Activated CD4-positive, alpha-beta T cell treated with anti-CD3 and anti-CD28 coated beads, Interleukin-10, Interleukin-2, amounts not matched to agents 100 ng/mL and 50 ng/mL, durations not matched to agents 16 hours and 8 hours (primary cell): ENCODE data around the gene GC.
"Not testable (repeated sequence)": the region's sequence is repeated elsewhere in the genome, so short reads cannot be mapped to it uniquely, and the experiment has no call there.

Source experiments
- DNase-seq: peaks from one replicate; pipeline ENCODE4 v3.0.0-alpha.2; 2020

The GC gene

DNA sequence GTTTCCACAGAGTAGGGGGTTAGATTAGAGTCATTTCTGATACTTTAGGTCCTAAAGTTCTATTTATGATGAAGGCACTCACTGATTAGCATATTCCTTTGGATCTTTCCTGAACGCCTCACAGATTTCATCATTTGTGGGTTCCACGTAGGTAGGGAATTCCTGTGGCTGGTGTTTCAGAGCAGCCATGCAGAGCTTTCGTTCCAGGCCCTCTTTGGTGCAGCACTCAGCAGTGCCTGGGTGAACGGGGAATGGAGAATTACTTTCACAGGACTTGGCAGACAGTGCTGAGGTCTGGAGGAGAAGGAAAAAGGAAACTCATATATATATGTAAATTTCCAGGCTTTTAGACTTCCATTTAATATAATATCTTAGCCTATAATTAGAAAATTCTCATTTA, 18.5 kb downstream of the GC start:
- DNase-seq: no peak

DNA sequence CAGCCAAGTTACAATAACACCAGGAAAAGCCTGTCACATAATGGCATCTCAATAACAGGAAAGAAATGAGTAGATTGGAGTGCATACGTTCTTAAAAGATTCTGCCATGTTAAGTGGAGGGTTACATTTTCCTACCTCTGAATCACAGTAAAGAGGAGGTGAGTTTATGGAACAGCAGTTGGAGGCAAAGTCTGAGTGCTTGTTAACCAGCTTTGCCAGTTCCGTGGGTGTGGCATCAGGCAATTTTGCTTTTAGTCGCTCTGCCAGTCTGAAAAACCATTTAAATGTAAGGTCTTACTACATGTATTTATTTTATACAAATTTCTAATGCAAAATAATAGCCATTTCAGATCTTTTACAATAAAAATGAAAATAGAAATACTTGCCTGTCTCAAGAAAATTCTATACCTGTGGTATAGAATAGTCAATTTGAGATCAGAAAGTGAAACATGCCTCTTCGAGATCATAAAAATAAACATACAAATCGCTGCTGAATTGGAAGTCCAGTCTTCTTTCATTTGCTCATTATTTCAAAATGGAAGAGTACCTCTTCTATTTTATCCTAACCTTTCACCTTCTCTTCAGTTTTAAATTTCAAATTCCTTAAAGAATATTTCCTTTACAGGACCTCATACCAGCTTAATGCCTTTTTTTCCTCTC, 31.4 kb downstream of the GC start:
- DNase-seq: no peak

DNA sequence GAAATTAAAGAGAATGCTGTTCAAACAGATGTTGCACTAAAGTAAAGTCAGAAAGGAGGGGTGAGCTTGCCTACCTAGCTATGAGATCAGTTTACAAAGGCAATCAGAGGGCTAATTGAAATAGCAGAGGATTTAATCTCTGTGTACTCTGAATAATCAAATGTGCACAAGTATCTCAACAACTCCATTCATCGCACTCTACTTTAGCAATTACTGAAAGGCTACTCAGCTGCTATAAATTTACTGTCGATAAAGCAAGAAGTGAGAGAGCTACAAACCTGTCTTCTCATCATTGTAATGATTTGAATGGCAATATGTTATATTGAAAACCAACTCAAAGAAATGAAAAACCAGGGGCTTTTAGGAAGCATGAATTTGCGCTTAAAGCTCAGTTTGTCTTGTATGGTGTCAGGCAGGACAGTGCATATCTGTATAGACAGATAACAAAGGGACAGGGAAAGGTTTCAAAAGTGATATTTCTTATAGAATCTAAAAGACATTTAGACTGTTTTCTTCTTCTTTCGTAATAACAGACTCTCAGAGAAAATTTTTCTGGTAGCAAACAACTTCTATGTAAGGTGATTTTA, 34.8 kb downstream of the GC start:
- no peak for DNase-seq

DNA sequence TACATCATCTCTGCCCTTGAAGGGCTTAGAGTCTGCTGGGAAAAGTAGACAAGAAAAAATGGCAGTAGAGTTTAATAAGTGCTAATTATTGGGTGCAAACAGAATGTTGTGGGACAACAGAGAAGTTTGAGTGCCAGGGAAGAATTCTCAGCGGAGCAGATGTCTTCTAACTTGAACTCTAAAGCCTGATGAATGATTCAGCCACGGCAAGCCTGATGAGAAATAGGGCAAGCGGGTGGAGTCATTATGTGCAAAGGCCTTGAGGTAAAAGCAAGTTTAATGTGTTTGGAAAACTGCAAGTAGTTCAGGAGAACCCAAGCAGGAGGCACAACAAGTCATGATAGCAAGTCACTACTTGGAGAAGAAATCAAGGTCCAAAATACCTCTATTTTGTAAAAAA, 37.5 kb downstream of the GC start:
- DNase-seq: no peak

DNA sequence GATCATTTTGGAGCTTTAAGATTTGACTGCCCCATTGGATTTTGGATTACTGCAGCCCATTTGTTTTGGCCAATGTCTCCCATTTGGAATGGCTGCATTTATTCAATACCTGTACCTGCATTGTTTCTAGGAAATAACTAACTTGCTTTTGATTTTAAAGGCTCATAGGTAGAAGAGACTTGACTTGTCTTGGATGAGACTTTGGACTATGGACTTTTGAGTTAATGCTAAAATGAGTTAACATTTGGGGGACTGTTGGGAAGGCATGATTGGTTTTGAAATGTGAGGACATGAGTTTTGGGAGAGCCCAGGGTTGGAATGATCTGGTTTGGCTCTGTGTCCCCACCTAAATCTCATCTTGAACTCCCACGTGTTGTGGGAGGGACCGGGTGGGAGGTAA, 45.1 kb downstream of the GC start:
- not testable (repeated sequence) for DNase-seq

DNA sequence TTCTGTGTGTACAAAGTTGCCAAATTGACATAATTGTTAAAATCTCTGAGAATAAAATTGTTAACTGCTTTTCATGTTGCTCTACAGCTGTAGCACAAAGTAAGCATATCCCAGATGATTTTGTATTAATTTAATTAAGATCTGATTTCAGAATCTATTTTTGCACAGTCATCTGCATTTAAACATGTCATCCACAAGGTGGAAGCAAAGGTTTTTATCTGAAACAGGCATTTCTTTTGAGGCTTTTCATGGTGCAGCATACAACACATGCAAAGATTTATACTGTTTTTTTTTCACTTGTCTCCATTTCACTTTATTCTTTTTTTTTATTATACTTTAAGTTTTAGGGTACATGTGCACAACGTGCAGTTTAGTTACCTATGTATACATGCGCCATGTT, 51.2 kb downstream of the GC start:
- peak; percentile 3 for DNase-seq

DNA sequence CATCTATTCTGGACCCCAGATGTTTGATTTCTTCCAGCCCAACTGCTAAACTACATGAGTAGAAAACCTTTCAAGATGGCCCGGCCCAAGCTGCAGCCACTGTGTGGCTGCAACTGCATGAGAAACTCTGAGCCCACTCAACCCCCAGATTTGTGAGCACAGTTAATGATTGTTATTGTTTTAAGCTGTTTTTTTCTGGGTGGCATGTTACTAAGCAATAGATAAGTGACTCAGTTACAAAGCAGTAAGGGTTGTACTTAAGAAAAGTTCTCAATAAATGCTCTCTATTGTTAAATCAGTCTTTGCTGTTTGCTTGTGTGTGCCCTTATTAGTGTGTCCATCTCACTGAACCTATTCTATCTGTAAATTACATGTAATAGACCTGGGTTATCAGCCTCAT, 51.8 kb downstream of the GC start:
- DNase-seq: no peak

DNA sequence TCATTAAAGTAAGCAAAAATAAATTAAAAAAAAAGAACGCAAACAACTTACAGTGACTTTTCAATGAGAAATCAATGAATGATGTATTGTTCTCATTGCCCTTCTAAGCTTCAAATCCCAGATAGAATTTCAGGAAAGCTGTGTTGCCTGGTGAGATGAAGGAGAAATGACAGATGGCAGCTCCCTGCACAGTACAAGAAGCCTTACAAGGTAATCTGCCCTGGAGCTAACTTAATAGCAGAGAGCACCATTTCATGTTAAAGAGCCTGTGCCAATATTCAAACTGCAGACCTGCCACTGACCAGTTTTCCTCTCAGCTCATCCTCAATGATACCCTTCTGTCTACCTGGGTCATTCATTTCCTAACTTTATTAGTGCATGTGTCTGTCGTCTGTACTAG, 54.0 kb downstream of the GC start:
- no peak for DNase-seq

DNA sequence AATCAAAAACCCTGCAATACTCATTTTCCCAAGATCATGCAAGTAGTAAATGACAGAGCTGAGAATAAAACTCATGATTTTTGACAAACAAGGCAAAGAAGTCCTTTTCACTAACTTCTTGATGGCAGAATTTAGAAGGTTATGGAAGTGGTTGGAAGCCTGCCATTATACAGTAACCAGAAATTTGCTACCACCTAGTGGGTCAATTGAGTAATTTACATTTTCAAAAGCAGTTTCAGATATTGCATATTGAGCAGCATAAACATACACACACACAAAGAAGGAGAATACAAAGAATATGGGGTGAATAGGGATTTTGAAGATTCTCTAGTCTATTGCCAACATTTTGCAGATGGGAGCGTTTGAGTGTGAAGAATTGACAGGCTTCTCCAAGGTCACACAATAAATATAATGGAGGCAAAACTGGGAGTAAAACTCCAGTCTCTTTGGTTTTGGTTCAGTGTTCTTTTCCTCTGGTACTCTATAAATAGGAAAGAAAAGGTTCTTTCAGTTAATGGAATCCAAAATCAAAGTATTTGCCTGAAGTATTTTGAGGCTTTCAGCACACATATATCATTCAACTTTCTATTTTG, 70.2 kb downstream of the GC start:
- DNase-seq: peak; percentile 13

DNA sequence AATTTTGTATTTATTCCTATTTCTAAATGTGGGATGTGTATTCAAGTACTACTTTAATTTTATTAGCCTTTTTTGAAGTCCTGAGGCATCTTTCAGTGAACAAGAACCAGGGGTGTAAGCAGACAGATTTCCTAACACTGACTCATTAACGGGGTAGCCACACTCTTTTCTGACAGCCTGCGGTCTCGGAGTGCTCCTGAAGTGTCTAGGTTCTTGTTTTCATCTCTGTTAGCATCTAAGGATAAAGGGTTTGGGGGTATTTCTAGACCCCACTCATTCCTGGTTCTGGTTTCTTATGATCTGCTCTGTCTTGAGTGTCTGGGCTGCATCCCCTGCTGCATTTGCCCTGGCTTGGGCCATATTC, 71.9 kb downstream of the GC start:
- DNase-seq: no peak

DNA sequence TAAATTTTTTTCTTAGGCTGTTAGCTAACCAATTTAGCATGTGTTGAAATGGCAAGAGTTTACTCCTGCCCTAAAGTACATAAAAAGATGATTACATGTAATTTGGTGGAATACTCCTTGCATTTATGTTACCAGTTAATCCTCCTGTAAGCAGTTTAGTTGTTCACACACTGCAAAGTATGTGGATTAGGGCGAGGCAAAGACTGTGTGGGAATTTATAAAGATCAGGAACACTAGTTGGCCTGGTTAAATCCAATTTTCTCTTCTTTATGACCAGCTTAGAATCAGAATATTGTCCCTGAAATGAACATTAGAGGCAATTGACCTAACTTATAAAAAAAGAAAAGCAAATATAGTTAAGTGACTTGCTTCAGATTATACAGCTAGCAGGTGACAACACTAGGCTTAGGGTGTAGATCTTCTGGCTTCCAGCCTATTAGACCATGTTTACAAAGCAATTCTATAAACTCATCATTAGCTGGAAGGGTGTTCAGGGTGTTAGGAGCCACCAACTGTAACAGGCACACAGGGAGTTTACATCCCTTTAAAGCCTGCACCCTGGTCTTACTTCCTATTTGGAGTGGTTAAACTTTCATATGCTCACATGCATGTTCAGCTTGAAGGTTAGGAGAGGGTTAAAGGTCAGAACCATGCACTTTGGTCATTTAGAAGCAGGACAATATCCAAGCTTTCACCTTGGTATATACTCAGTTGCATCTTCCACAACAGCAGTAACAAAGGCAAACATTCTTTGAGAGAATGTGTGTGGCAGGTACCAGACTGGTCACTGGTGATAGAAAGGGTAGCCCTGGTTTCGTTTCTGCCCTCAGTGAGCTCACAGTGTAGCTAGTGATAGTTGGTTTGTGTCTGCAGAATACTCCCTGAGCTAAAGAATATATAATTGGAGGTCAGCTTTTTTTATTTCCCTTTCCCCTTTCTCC, 72.6 kb downstream of the GC start:
- DNase-seq: no peak

DNA sequence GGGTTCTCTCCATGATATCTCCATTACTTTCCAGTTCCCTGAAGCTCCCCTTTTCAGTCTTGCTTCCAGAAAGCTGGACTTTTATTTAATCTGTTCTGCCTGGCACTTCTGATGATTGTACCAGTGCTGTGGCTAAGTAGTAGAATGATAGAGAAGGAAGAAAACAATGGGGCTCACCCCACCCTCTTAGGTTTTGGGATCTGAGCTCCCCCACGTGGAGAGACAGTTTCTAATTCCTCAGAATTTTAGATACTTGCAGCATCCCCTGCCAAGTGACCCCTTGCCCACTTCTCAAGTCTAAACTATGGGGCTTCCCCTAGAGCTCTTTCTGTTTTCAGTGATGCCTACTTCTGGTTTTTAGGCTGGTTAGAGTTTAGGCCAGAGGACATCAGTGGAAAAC, 73.9 kb downstream of the GC start:
- DNase-seq: no peak

DNA sequence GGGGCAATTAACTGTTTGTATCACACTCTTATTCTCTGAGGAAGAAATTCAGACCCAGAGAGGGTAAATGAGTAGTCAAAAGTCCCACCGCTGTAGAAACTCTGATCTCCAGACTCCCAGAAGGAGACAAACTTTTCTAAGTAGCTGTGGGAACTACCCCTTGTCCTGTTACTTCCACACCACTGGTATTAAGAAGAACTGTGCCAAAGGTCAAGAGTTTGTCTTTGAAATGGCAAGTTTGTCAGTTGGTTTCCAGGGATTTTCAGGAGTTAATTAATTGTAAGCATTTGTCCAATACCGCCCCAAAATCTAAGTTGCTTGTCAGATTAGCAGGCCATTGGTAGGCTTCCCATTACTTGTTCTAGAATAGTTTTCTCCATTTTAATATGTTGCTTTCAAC, 85.7 kb downstream of the GC start:
- no peak for DNase-seq

DNA sequence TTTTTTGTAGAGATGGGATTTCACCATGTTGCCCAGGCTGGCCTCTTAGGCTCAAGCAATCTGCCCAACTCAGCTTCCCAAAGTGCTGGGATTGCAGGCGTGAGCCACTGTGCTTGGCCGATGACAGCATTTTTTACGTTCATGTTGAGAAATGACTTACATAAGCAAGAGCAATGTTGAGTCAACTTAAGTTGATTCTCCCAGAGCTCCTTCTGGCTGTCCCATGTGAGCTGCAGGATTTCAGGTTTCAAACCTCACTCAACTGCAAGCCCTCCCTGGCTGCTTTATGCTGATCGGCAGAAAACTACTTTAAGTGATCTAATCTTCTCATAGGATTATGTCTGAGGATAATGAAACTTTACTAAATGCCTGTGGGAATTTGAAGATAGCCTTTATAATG, 86.8 kb downstream of the GC start:
- no peak for DNase-seq

DNA sequence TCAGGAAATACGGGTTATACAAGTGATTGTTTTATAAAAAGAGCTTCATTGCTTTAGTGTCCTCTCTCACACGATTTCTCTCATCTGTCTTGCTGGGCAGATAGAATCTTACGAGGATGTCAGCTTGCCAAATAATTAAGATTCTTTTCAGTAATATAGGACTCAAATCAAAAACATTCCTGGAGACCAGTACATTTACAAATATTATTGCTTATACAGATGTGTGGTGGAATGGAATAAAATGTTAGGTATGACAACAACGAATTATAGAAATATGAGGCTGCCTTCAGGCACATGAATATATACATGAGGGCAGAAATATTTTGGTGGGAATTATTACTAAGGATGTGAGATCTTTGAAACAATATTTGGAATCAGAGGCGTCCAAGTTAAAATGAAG, 88.9 kb downstream of the GC start:
- no peak for DNase-seq

DNA sequence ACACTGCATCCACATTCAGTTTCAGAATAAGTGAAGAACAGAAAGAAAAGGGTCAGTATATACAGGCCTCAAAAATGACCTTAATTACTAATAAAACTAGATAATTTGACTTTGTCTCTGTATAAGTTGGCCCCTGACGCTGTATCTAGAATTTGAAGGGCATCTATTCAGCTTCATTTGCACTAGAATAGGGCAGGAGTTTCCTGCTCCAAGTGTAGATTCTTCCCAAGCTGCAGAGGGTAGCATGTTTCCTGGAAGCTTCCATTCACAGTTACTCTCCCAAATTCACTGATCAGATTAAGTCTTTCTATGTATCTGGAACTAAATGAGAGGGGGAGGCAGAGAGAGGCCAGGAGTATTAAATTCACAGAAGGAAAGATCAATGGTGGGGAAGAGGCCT, 90.9 kb downstream of the GC start:
- DNase-seq: no peak

DNA sequence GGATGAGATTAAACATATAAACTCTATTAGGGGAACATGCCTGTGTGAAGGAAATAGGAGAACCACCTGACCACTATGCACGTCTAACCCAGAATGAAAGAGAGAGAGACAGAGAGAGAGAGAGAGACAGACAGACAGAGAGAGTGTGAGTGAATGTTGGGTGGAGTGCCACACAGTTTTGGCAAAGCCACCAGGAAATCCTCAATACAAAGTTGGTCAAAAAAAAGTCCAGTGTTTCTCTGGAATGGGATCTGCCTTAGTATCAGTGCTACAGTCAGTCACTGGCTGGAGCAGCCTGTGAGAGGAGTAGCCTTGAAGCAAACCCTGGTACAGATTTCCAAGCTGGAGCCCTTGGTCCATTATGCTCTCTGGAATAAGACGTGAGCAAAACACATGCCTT, 91.7 kb downstream of the GC start:
- DNase-seq: no peak
